IPS-18c (cell line): ENCODE measurements around the gene CCBE1.
"Not testable (repeated sequence)": the region's sequence is repeated elsewhere in the genome, so short reads cannot be mapped to it uniquely, and the experiment has no call there.

Experiments used
- H3K4me3 ChIP-seq: 2 replicates; pipeline ENCODE4 v1.7.0; 2013; ENCODE audit warnings: low read depth, mild to moderate bottlenecking, low read length, moderate library complexity; ENCODE audit not compliant: insufficient read depth
- H3K9me3 ChIP-seq: one replicate; pipeline ENCODE4 v1.6.1; 2013; ENCODE audit warnings: mild to moderate bottlenecking, low read length, moderate library complexity; ENCODE audit not compliant: control insufficient read depth, insufficient read depth

The CCBE1 gene

DNA sequence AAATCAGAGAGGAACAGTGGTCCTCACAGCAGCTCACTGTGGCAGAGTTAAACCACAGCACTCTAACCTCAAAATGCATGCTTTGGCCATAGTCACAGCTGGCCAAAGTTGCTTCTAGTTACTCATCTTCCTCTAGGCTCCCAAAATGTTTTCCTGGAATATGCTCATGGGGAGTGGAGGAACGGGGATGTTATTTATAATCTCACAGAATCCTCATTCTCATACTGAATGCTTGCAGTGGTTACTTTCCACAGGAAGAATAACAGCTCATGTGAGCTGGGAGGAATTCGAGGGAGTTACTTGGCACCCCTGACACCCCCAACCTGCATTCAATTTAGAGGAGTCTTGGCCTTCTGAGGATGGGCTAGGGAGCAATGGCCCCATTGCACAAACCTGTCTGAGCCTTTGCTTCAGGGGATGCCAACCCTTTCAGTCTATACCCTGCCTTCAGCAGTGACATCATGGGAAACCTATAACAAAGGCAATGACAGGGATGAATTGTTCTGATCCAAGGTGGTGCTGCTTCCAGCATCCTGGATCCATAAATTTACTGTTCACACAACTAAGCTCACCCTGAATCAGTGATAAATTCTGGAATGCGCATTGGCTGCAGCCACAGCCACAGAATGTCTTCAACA is 22.4 kb upstream of the CCBE1 start:
- H3K4me3 ChIP-seq = no peak overlapping the region
- no peaks in the 10 kb centered on the region for H3K9me3 ChIP-seq

DNA sequence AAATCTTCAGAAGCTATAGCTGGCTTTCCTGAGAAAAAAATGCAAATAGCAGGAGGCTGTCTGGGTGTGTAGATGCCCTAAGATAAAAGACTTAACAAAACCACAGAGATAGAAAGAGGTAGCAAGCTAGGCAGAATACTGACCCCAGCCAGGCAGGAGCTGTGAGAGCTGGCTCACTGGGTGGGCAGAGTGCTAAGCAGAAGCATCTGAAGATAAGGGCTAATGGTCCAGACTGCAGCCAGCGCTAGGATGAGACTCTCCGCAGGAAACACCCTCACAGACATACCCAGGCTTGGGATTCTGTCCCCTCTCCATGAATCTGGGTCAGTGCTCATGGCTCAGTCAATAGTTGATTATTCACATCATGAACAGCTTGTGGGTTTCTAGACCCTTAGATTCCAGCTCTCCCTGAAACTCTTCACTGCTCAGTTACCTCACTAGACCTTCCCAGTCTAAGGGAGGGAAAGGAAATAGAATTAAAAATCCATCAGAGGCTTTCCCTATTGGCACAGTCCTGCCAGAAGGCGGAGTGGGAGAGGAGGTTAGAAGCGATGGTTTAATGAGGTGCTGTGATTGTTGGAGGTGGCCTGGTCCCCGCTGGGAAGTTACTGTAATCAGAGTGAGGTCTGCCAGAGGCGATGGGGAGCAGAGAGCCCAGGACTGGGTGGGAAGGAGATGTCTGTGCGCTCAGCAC is 21.4 kb upstream of the CCBE1 start:
- H3K9me3 ChIP-seq = no peaks in the 10 kb centered on the region
- H3K4me3 ChIP-seq = no peak overlapping the region

DNA sequence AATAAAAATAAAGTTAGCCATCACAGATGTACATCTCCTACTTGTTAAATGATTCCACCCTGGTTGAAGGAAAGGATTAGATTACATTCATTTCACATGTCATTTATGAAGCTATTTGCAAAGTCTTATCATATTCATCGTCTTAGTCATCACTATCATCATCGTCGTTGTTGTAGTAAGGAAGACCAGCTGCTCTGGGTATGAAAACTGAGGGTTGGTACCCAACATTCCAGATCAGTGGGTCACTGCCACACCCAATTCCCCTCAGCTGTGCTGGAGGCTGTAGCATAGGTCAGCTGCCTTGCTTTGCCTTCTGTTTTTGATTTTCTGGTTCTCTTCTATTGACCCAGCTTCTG is 20.9 kb upstream of the CCBE1 start:
- H3K9me3 ChIP-seq = peaks cover under 1% of the 10 kb centered on the region
- H3K4me3 ChIP-seq = no peak overlapping the region

DNA sequence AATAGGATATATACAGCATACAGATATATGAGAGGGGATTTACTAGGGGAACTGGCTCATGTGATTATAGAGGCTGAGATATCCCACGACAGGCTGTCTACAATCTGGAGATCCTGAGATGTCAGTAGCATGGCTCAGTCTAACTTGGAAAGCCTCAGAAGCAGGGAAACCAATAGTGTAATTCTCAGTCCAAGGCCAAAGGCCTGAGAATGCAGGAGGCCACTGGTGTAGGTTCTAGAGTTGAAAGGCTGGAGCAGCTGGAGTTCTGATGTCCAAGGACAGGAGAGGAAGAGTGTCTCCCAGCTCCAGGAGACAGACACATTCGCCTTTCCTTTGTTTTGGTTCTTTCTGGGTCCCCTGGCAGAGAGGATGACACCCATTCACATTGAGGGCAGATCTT is 20.1 kb upstream of the CCBE1 start:
- H3K9me3 ChIP-seq = peaks cover 2% of the 10 kb centered on the region
- H3K4me3 ChIP-seq = no peak overlapping the region

DNA sequence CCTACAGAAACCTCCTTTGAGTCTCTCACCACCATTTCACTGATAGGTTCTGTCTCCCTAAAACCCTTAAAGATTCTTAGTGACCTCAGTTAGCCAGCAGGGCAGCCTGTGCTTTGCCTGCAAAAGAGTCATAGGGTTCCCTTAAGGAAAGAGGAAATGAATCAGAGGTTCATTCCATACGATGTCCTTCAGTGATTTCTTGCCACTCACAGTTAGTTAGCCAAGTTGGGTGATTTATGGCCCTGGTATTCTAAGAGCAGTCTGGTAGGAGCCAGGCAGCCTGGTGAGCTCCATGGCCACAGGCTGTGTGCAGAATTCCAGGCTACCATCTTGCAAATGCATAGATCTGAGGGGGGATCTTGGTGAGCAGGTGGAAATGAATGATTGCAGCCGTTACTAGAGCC is 18.7 kb upstream of the CCBE1 start:
- peaks cover 2% of the 10 kb centered on the region for H3K9me3 ChIP-seq
- no peak overlapping the region for H3K4me3 ChIP-seq

DNA sequence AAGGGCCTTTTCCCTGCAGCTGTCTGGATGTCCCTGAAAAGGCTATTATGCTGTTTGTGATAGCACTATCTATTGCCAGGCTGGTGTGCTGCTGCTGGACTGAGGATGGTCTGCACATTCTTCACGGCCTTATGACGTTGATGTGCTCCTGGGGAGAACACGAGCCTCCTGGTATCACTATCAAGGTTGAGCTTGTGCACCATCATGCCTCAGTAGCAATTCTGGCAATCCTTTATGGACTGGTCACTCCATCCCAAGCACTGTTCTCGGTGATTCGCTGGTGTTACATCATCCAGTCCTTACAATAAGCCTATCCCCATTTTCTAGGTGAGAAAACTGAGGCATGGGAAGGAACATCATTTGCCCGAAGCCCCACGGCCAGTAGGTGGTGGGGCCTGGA is 18.2 kb upstream of the CCBE1 start:
- H3K4me3 ChIP-seq = no peak overlapping the region
- peaks cover 2% of the 10 kb centered on the region for H3K9me3 ChIP-seq

DNA sequence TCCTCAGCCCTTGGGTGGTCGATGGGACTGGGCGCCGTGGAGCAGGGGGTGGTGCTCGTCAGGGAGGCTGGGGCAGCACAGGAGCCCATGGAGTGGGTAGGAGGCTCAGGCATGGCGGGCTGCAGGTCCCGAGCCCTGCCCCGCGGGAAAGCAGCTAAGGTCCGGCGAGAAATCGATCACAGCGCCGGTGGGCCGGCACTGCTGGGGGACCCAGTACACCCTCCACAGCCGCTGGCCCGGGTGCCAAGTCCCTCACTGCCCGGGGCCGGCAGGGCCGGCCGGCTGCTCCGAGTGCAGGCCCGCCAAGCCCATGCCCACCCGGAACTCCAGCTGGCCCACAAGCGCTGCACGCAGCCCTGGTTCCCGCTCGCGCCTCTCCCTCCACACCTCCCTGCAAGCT is 16.9 kb upstream of the CCBE1 start:
- not testable (repeated sequence) for H3K9me3 ChIP-seq, H3K4me3 ChIP-seq

DNA sequence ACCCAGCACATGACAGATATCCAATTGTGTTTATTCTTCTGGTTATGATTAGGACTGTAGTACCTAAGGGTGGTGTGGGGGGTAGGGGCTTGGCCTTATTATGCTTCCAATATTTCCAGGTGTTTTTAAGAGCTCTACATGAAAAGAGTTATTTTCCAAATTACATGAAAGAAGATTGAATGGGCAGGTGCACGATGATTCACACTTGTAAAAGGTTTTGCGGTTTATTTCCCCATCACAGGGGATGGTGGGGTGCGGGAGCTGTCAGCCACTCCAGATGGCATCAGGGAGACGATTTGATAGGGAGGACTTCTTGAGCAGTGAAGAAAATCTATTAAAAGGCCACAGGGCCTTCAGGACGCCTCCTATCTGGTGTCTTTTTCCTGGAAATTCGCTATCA is 15.1 kb upstream of the CCBE1 start:
- no peak overlapping the region for H3K4me3 ChIP-seq

DNA sequence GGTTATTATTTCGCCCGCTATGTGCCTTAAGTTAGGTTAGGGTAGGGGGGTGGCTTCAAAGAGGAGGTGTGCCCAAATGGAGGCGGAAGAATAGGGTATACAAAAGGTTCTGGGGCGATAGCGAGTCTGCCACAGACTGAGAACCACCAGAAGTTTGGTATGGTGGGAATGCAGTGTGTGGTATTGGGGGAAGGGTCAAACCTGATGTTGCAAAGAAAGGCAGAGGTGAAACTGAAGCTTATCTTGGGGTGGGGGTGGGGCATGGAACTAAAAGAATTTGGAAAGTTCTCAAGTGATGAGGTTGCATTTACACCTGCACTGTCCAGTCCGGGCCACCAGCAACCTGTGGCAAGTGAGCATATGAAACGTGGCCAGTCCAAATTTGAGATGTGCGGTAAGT is 11.8 kb upstream of the CCBE1 start:
- no peak overlapping the region for H3K4me3 ChIP-seq
- H3K9me3 ChIP-seq = peaks cover 2% of the 10 kb centered on the region

More for the DNA sequence above, 15.1 kb upstream of the CCBE1 start:
- H3K9me3 ChIP-seq = peaks cover 2% of the 10 kb centered on the region

DNA sequence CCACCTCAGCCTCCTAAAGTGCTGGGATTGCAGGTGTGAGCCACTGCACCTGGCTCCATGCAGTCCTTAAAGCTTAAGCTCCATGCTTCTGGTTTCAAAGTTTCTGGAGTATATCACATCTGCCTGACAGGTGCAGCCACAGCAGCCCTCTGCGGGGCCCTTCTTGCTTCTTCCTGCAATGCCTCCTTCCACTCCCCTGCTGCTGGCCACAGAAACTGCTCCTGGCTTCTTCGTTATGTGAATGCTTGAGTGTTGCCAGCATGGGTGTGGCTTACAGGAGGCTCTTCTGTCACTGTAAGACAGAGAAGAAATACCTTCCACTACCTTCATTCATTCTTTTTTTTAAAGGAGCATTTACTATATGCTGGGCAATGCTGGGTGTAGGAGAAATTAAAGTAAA is 10.1 kb upstream of the CCBE1 start:
- Histone ChIP-seq H3K4me3 (no peak overlapping the region), H3K9me3 (no peaks in the 10 kb centered on the region)

DNA sequence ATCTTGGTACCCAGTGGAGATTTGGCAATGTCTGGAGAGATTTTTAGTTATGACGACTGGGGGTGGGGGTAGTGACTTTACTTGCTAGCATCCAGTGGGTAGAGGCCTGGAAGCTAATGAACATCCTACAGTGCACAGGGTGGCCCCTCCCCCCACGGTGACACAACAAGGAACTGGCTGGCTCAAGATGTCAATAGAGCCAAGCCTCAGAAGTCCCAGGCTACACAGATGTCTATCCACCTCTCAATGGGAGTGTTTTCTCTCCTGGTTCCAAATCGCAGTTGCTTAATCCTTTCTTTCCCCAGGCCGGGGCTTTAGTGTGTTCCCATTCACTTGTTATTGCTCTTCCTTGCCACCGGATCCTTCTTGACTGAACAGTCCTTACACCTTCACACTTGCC is 9.3 kb upstream of the CCBE1 start:
- Histone ChIP-seq H3K9me3 (no peaks in the 10 kb centered on the region), H3K4me3 (no peak overlapping the region)

DNA sequence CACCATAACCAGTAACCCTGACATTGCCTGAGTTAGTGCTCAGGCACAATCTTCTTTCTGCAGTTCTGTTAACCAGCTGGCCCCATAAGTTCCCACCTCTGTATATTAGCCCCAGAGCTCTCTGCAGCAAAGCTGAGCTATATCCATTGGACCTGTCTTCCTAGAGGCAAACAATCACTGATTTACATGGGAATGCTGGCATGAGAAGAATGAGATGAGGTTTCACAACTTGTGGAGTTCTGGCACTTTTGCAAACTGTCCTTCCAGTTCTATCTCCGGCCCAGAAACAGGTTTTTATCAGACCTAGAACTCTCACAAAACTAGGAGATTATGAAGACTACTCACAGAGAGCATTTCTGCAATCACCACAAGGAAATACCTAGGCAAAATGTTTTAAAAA is 7.9 kb upstream of the CCBE1 start:
- Histone ChIP-seq H3K9me3 (no peaks in the 10 kb centered on the region), H3K4me3 (no peak overlapping the region)

DNA sequence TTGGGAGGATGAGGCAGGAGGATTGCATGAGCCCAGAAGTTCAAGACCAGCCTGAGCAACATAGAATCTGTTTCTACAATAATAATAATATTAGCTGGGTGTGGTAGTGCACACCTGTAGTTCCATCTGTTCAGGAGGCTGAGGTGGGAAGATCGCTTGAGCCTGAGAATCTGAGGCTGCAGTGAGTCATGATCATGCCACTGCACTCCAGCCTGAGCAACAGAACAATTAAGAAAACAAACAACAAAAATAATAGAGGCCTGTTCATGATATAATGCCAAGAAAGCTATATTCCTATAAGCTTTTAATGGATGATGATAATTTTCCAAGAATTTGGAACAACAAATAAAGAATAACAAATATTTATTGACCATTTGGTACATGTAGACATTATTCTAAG is 6.9 kb upstream of the CCBE1 start:
- H3K9me3 ChIP-seq = no peaks in the 10 kb centered on the region
- no peak overlapping the region for H3K4me3 ChIP-seq

DNA sequence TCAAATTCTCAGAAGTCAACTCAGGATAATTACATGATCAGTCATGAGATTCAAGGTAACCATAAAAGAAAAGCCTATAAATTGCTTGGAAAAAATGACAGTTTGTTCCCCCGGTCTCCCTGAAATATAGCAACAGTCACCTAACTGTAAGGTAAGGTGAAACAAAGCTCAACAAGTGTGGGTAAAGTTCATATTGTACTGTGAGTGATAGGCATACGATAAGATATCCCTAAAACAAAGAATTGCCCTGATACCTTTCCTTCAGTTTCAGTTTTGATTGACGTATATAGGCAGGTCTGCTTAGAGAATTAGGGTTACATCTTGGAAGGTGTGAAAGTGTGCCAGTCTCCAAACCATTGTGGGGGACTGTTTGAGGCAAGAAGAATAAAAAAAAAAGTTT is 4.0 kb upstream of the CCBE1 start:
- no peaks in the 10 kb centered on the region for H3K9me3 ChIP-seq
- H3K4me3 ChIP-seq = no peak overlapping the region

DNA sequence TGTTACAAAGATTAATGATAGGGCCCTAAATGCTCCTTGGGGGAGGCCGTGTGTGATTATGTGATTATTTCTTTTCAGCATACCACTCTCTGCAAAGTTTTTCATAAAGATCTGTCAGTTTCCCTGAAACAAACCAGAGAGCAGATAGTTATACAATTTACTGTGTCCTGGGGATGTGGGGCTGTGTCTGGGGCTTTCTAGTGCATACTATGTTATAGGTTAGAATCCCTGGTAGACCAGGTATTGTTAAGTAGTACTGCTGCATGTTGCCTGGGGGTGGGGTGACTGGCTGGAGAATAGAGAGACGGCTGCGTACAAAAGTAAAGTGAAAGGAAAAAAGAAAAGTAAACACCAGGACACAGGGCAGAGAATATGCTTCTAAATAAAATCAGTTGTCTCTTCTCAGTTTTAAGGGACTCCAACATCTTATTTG is 3.3 kb upstream of the CCBE1 start:
- Histone ChIP-seq H3K4me3 (no peak overlapping the region), H3K9me3 (no peaks in the 10 kb centered on the region)

DNA sequence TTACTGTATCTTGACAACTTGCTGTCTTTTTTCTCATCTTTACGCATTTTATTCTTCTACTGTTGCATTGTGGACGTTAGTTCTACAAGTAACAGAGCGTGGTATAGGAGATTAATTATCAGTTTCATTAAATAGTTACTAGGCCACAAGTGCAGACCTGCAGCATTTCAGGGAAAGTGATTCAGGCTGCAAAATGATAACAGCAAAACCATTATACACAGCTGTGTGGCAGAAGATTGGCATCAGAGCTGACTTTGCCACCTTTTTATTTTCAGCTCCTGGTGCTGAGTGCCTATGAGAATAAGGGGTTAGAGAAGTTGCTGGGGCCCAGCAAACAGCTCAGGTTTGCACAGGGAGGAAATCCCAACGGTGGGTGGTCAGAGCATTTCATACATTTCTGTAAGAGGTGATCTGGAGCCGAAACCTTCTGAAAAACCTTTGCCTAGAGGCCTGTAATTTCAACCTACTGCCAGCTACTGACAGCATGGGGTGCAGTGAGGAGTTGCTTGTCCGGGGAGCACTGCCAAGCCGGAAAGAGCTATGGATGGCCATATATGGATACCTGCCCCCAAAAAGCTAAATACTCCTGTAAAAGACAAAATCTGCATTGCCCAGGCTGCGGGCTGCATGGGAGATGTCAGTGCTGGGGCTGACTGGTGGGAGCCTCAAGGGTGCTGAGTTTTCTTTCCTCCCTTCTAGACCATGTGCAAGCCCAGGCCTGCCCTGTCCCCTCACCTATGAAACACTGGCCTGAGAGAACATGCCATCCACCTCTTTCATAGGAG is 2.7 kb upstream of the CCBE1 start:
- Histone ChIP-seq H3K9me3 (no peaks in the 10 kb centered on the region), H3K4me3 (no peak overlapping the region)

DNA sequence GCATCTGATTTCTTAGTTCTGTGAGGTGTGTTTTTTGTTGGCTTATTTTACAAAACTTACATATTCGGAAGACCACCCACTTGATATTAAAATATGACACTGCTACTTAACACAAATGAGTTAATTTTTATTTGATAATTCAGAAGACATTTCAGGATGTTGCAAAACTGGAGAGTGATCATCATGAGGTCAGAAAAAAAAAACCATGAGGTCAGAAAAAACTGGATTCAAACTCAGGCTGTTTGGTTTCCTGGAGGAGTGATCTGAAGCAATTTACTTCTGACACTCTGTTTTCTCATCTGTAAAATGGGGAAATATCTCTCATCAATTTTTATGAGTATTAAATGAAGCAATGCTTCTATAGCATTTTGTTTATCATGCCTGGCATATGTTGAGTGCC is 1.8 kb upstream of the CCBE1 start:
- H3K4me3 ChIP-seq = no peak overlapping the region
- no peaks in the 10 kb centered on the region for H3K9me3 ChIP-seq
